Activated T-cell treated with anti-CD3 and anti-CD28 coated beads, Interleukin-2, amount 50 U/mL, for 4 hours (primary cell): ENCODE data around the gene SAMD11. TPM values are rescaled to one million over a fixed set of nuclear protein-coding genes. Genes with fewer than 3 reads are reported as not detected.

Source experiments
- ATAC-seq, 2 donors: fragments of 200-7000 bp; cut with Tn5 transposase; one replicate each; pipeline ENCODE4 v1.10.0; 2021
- DNase-seq: peaks from one replicate; pipeline ENCODE4 v3.0.0-alpha.2; 2020
- H3K27me3 Mint-ChIP-seq: one replicate; pipeline ENCODE4 v1.8.0; 2021; ENCODE audit warnings: low read depth, mixed read lengths
- H3K36me3 Mint-ChIP-seq: one replicate; pipeline ENCODE4 v1.8.0; 2022; ENCODE audit warnings: mixed read lengths; ENCODE audit not compliant: insufficient read depth
- H3K4me1 Mint-ChIP-seq: one replicate; pipeline ENCODE4 v1.8.0; 2021; ENCODE audit warnings: low read depth, mixed read lengths
- H3K4me3 Mint-ChIP-seq: one replicate; pipeline ENCODE4 v1.8.0; 2021; ENCODE audit warnings: mild to moderate bottlenecking, moderate library complexity, mixed read lengths
- H3K9me3 Mint-ChIP-seq: one replicate; pipeline ENCODE4 v1.8.0; 2021; ENCODE audit warnings: mixed read lengths
- total RNA-seq, 3 donors: library from RNA; stranded (reverse); gene quantifications; one replicate each; pipeline ENCODE4 v1.2.1, GENCODE V29; 2021

Gene SAMD11
- total RNA-seq, 3 donors from 2014 or later: not detected

DNA sequence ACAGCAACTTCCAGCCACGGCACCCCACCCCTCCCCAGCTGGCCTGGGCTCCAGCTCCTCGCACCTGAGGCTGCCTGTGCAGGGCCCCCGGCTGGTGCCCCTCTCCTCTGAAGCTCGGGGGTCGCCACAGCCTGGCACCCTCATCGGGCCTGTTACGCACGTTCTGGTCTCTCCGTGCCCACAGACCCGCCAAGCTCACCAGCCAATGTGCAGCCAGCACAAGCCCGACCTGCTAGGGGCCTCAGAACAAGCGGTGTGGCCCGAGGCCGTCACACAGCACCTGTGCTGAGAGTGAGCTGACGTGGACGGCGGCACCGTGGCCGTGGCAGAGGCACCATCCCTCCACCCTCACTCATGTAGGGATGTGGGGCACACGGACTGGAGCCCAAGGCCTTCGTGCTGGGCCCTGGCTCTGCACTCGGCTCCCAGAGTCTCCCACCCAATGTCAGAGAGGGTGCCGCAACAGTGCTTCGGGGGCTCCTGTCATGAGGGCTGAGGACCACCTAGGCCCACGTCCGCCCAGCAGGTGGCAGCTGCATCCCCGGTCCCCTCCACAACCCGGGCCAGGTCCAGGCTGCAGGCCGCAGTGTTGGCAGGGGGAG lies 4.4 kb upstream of the SAMD11 start:
- DNase-seq (no peak), ATAC-seq (no peak)
- Mint-ChIP-seq H3K9me3 (no peaks in the 10 kb centered on the region), H3K27me3 (peaks cover 53% of the 10 kb centered on the region), H3K4me1 (peaks cover 16% of the 10 kb centered on the region), H3K4me3 (no peak overlapping the region), H3K36me3 (no peaks in the 10 kb centered on the region)

GRCh38 chr1:920010-920409 lies 3.7 kb upstream of the SAMD11 start:
- Mint-ChIP-seq H3K27me3 (peaks cover 53% of the 10 kb centered on the region), H3K36me3 (no peaks in the 10 kb centered on the region), H3K4me1 (peaks cover 16% of the 10 kb centered on the region), H3K9me3 (no peaks in the 10 kb centered on the region), H3K4me3 (no peak overlapping the region)
- DNase-seq (no peak), ATAC-seq (no peak)

DNA sequence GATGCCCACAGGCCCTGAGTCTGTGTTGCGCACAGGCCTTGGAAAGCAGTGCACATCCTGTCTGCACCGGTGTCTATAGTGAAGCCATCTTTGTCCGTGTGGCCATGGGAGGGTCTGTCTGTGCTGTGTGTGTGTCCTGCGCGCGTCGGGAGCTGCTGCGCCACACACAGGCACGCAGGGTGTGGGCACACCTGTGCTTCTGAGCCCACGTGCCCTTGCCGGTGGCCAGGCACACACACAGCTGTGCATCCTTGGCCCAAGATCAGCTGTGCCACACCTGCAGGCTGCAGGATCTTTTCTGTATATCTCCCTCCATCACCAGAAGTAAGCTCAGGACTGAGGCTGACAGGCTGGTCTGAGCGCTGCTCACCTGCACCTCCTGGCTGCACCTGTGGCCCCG lies 3.2 kb upstream of the SAMD11 start:
- Mint-ChIP-seq H3K27me3 (peaks cover 53% of the 10 kb centered on the region), H3K4me3 (no peak overlapping the region), H3K9me3 (no peaks in the 10 kb centered on the region), H3K4me1 (peaks cover 16% of the 10 kb centered on the region), H3K36me3 (no peaks in the 10 kb centered on the region)
- ATAC-seq: no peak
- no peak for DNase-seq

- no peak overlapping the region for H3K4me3 Mint-ChIP-seq
- DNase-seq: no peak
- peaks cover 18% of the 10 kb centered on the region for H3K4me1 Mint-ChIP-seq
- no peaks in the 10 kb centered on the region for H3K36me3 Mint-ChIP-seq
- peaks cover 55% of the 10 kb centered on the region for H3K27me3 Mint-ChIP-seq
- no peaks in the 10 kb centered on the region for H3K9me3 Mint-ChIP-seq
- peak; percentile 42 to 44 for ATAC-seq
Observed at GRCh38 chr1:921011-921837, 2.5 kb upstream of the SAMD11 start.

DNA sequence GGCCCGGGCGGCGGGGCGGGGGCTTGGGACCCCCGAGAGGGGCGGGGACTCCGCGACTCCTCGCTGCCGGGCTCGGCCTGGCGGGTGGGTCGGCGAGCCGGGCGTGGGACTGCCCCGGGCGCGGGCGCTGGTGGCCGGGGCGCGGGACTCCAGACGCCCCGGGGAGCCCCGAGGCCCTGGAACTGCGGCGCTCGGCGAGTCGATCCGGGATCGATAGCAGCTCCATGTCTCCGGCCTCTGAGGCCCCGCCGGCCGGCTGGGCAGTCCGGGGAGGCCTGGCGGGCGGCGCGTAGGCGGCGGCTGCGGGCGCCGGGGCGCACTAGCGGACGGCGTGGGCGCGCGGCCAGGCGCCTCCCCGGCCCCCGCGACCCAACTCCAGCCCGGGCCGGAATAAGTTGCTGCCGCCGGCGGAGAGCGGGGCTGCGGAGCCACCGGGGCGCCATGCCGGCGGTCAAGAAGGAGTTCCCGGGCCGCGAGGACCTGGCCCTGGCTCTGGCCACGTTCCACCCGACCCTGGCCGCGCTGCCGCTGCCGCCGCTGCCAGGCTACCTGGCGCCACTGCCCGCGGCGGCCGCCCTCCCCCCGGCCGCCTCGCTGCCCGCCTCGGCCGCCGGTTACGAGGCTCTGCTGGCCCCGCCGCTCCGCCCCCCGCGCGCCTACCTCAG lies 400 bp downstream of the SAMD11 start:
- ATAC-seq (peak; percentile 12 to 16), DNase-seq (no peak)
- Mint-ChIP-seq H3K36me3 (no peaks in the 10 kb centered on the region), H3K4me1 (peaks cover 20% of the 10 kb centered on the region), H3K9me3 (no peaks in the 10 kb centered on the region), H3K4me3 (no peak overlapping the region), H3K27me3 (peaks cover 61% of the 10 kb centered on the region)

DNA sequence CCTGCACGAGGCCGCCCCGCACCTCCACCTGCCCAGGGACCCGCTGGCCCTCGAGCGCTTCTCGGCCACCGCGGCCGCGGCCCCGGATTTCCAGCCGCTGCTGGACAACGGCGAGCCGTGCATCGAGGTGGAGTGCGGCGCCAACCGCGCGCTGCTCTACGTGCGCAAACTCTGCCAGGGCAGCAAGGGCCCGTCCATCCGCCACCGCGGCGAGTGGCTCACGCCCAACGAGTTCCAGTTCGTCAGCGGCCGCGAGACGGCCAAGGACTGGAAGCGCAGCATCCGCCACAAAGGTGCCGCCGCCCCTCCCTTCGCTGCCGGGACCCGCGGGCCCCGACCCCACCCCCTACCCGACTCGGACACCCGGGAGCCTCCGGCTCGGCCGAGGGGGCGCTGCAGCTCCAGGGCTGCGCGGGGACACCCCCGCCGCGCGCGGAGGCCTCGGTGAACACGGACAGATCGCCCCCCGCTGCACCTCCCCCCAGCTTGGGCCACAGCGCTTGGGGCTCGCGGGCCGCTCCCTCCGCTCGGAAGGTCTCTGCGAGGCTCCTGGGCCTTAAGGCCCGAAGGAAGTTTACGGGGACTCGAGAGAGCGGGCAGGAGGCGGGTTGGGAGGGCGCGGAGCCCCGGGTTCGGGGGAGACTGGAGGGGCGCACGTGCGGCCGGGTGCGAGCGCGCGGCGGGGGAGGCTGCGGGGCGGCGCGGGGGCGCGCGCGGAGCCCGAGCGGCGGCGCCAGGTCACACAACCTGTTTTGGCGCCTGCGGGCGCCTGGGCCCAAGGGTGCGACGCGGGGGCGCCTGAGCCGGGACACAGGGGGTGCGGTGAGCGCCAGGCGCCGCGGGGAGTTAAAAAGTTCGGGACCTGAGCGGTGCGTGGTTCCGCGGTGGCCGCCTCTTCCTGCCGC lies 1.2 kb downstream of the SAMD11 start:
- peak overlapping the region; percentile 37 for H3K4me3 Mint-ChIP-seq
- DNase-seq (no peak), ATAC-seq (peak in 1 of 2 donors; percentile 13)
- H3K9me3 Mint-ChIP-seq: no peaks in the 10 kb centered on the region
- H3K4me1 Mint-ChIP-seq: peaks cover 20% of the 10 kb centered on the region
- peaks cover 64% of the 10 kb centered on the region for H3K27me3 Mint-ChIP-seq
- H3K36me3 Mint-ChIP-seq: no peaks in the 10 kb centered on the region

DNA sequence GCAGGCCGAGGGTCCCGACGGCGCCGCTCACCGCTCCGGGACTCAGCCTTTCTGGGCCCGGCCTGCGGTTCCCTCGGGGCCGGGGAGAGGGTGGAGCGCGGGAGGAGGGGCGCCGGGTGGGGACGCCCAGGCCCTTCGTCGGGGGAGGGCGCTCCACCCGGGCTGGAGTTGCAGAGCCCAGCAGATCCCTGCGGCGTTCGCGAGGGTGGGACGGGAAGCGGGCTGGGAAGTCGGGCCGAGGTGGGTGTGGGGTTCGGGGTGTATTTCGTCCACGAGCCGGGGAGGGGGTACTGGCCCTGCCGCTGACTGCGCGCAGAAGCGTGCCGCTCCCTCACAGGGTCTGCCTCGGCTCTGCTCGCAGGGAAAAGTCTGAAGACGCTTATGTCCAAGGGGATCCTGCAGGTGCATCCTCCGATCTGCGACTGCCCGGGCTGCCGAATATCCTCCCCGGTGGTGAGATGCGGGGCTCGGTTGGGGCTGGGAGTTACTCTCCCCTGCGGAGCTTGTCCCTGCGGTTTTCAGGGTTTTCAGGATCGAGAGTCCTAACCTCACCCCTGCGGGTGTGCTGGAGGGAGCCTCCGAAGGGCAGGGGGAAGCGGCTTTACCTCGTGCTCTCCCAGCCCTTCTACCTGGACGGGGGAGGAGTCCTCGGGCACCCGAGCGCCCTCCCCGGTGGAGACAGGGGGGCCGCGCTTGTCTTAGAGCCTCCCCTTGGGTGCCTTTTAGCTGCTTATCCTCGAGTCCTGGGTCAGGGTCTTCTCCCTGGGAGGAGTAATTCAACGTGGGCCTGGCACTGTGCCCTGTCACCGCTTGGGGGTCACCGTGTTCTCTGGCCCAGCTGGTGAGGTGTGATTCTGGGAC lies 2.1 kb downstream of the SAMD11 start:
- ATAC-seq (peak; percentile 8 to 25), DNase-seq (no peak)
- Mint-ChIP-seq H3K9me3 (no peaks in the 10 kb centered on the region), H3K27me3 (peaks cover 55% of the 10 kb centered on the region), H3K36me3 (no peaks in the 10 kb centered on the region), H3K4me3 (peak overlapping the region; percentile 50), H3K4me1 (peaks cover 14% of the 10 kb centered on the region)

GRCh38 chr1:927234-927633 lies 3.5 kb downstream of the SAMD11 start:
- Mint-ChIP-seq H3K4me3 (no peak overlapping the region), H3K27me3 (peaks cover 49% of the 10 kb centered on the region), H3K4me1 (peaks cover 9% of the 10 kb centered on the region), H3K9me3 (no peaks in the 10 kb centered on the region), H3K36me3 (no peaks in the 10 kb centered on the region)
- no peak for ATAC-seq
- DNase-seq: no peak

DNA sequence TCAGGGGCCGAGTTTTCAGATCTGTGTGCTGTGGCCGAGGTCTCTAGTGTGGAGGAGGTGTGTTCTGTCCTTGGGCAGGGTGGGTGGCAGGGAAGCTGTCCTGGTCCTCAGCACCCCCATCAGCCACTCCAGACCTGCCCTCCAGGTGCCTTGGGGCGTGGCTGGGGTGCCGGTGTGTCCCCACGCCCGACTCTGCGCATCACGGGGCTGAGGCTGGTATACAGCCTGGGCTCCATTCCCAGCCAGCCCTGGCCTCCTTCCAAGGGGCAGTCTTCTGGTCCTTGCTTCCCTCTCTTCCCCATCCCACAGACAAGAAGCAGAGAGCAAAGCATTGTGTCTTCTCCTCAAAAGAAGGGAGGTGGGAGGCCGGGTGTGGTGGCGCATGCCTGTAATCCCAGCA lies 4.0 kb downstream of the SAMD11 start:
- no peak overlapping the region for H3K4me3 Mint-ChIP-seq
- ATAC-seq (no peak), DNase-seq (no peak)
- no peaks in the 10 kb centered on the region for H3K9me3 Mint-ChIP-seq
- peaks cover 45% of the 10 kb centered on the region for H3K27me3 Mint-ChIP-seq
- H3K4me1 Mint-ChIP-seq: peaks cover 9% of the 10 kb centered on the region
- H3K36me3 Mint-ChIP-seq: no peaks in the 10 kb centered on the region

GRCh38 chr1:928825-929661 lies 5.3 kb downstream of the SAMD11 start:
- ATAC-seq: no peak
- Mint-ChIP-seq H3K4me3 (no peak overlapping the region), H3K9me3 (no peaks in the 10 kb centered on the region), H3K4me1 (peaks cover 4% of the 10 kb centered on the region), H3K27me3 (peaks cover 43% of the 10 kb centered on the region), H3K36me3 (no peaks in the 10 kb centered on the region)
- no peak for DNase-seq

- DNase-seq (no peak), ATAC-seq (no peak)
- H3K27me3 Mint-ChIP-seq: peaks cover 46% of the 10 kb centered on the region
- H3K36me3 Mint-ChIP-seq: no peaks in the 10 kb centered on the region
- peaks cover 5% of the 10 kb centered on the region for H3K4me1 Mint-ChIP-seq
- H3K4me3 Mint-ChIP-seq: no peak overlapping the region
- H3K9me3 Mint-ChIP-seq: no peaks in the 10 kb centered on the region
Observed at GRCh38 chr1:929712-930632, 6.2 kb downstream of the SAMD11 start.

GRCh38 chr1:930633-931138 lies 7.0 kb downstream of the SAMD11 start:
- no peaks in the 10 kb centered on the region for H3K9me3 Mint-ChIP-seq

More at GRCh38 chr1:930633-931138, 7.0 kb downstream of the SAMD11 start:
- Mint-ChIP-seq H3K27me3 (peaks cover 52% of the 10 kb centered on the region), H3K4me1 (peaks cover 8% of the 10 kb centered on the region), H3K4me3 (no peak overlapping the region), H3K36me3 (no peaks in the 10 kb centered on the region)
- no peak for ATAC-seq
- no peak for DNase-seq
